Caco-2 (cell line): ENCODE results near the gene DCXR. TPM values are rescaled to one million over a fixed set of nuclear protein-coding genes. Genes with fewer than 3 reads are reported as not detected.
A peak's percentile ranks its signal among the peaks of the same experiment; 100 is the strongest.

Source experiments
- BruUV-seq: library from RNA; stranded (reverse); fragments of 400-500 nt; replicated peaks from 2 replicates; lab custom pipeline; 2021; lab: Mats Ljungman, UMichigan
- CTCF ChIA-PET: fragments of 300-600 bp; sonication (Branson Sonifier 250); formaldehyde crosslinking; loops from one replicate; lab custom pipeline; 2022; ENCODE audit warnings: antibody characterized with exemption; lab: Charles Lee
- POLR2A ChIA-PET: fragments of 300-600 bp; sonication (Branson Sonifier 250); formaldehyde crosslinking; loops from one replicate; lab custom pipeline; 2022; ENCODE audit warnings: antibody characterized with exemption; lab: Charles Lee
- DNase-seq, 2 experiments: peaks; one replicate each; pipeline versions ENCODE4 v3.0.0 to v3.0.0-alpha.2; 2020 to 2022
- H3K27me3 ChIP-seq: replicated peaks from 2 replicates; pipeline ENCODE4 v1.6.0; 2011; ENCODE audit warnings: low read length; ENCODE audit not compliant: control insufficient read depth, insufficient read depth
- H3K36me3 ChIP-seq: 2 replicates; pipeline ENCODE4 v1.5.1; 2011; ENCODE audit warnings: low read length; ENCODE audit not compliant: control insufficient read depth, insufficient read depth
- H3K4me1 ChIP-seq: fragments of 250-450 bp; sonication (Bioruptor Pico); 2 replicates; pipeline ENCODE4 v1.5.1; 2020; ENCODE audit warnings: mild to moderate bottlenecking
- H3K4me3 ChIP-seq: 2 replicates; pipeline ENCODE4 v1.5.1; 2011; ENCODE audit warnings: low read depth, mild to moderate bottlenecking, control low read depth, low read length
- H3K9me3 ChIP-seq: fragments of 250-450 bp; sonication (Bioruptor Pico); 2 replicates; pipeline ENCODE4 v1.5.1; 2020; ENCODE audit warnings: mild to moderate bottlenecking, moderate library complexity
- H3K27ac Mint-ChIP-seq: one replicate; pipeline ENCODE4 v1.8.0; 2022; ENCODE audit warnings: mixed read lengths; ENCODE audit not compliant: unreplicated experiment
- H3K27me3 Mint-ChIP-seq: one replicate; pipeline ENCODE4 v1.8.0; 2022; ENCODE audit warnings: mixed read lengths; ENCODE audit not compliant: insufficient read depth, unreplicated experiment
- H3K36me3 Mint-ChIP-seq: one replicate; pipeline ENCODE4 v1.8.0; 2022; ENCODE audit warnings: mild to moderate bottlenecking, mixed read lengths; ENCODE audit not compliant: insufficient read depth, unreplicated experiment
- H3K4me1 Mint-ChIP-seq: one replicate; pipeline ENCODE4 v1.8.0; 2022; ENCODE audit warnings: low read depth, mixed read lengths; ENCODE audit not compliant: unreplicated experiment
- H3K4me3 Mint-ChIP-seq: one replicate; pipeline ENCODE4 v1.8.0; 2022; ENCODE audit warnings: mild to moderate bottlenecking, moderate library complexity, mixed read lengths; ENCODE audit not compliant: unreplicated experiment
- H3K9me3 Mint-ChIP-seq: one replicate; pipeline ENCODE4 v1.8.0; 2022; ENCODE audit warnings: mixed read lengths; ENCODE audit not compliant: unreplicated experiment
- CTCF ChIP-seq, 2 experiments: fragments of 200-600 bp in 1 of 2; IDR thresholded peaks; 1 replicate in 1 of 2; 2 replicates in 1 of 2; pipeline versions ENCODE4 v1.5.1 to v1.8.0; 2011 to 2022; ENCODE audit warnings: antibody characterized with exemption in 1 of 2, control low read depth in 1 of 2, inconsistent platforms in 1 of 2, low read depth in 1 of 2, low read length in 1 of 2, mild to moderate bottlenecking in 1 of 2, moderate library complexity in 1 of 2; ENCODE audit not compliant: insufficient read depth in 1 of 2, severe bottlenecking in 1 of 2, unreplicated experiment in 1 of 2
- intact Hi-C: fragments of 100-400 bp; cut with micrococcal nuclease; formaldehyde crosslinking; loops from one replicate; pipeline ENCODE4 v1.10.0; 2022; ENCODE audit not compliant: unreplicated experiment
- total RNA-seq: library from RNA; stranded (reverse); gene quantifications from 2 replicates; pipeline ENCODE4 v1.2.3, GENCODE V29; 2022

Gene DCXR
- total RNA-seq, 1 experiment from 2014 or later: 197 TPM

GRCh38 chr17:82021107-82021899 lies 16.2 kb downstream of the DCXR start:
- intact Hi-C loops: loop anchor here (1.0 to 5.0 kb wide), 3 partner anchors 60 to 149 kb away; partner anchors contain the start of genes ARHGDIA, MAFG and NOTUM
- peak overlapping the region; percentile 83 for H3K4me3 Mint-ChIP-seq
- DNase-seq: peak; percentile 77 to 79
- peak overlapping the region; percentile 85 for H3K4me3 ChIP-seq
- ChIA-PET CTCF (interaction anchor here (0.6 to 5.0 kb wide), 9 partner anchors 9 to 533 kb away, joined by 3 to 92 read pairs (median 11); partner anchors contain the start of genes DCXR, NOTUM and RAC3), POLR2A (interaction anchor here (2.1 to 2.9 kb wide), 3 partner anchors 10 to 62 kb away, joined by 7 to 51 read pairs (median 12); partner anchors contain the start of genes DCXR and RAC3)
- no peaks in the 10 kb centered on the region for H3K9me3 ChIP-seq
- TF ChIP-seq CTCF (IDR thresholded peaks at IDR 0.05; ENCODE audit: insufficient read depth in 1 of 2, low read depth in 1 of 2, low read length in 1 of 2, severe bottlenecking in 1 of 2, unreplicated experiment in 1 of 2): peak; percentile 67 to 80
- peaks cover 15% of the 10 kb centered on the region for H3K4me1 ChIP-seq
- no peaks in the 10 kb centered on the region for H3K9me3 Mint-ChIP-seq
- BruUV-seq: no TSS peak
- peaks cover 6% of the 10 kb centered on the region for H3K4me1 Mint-ChIP-seq
- H3K27ac Mint-ChIP-seq: peak overlapping the region; percentile 82
- no peaks in the 10 kb centered on the region for H3K27me3 Mint-ChIP-seq
- H3K36me3 Mint-ChIP-seq: peaks cover 65% of the 10 kb centered on the region
- no peaks in the 10 kb centered on the region for H3K27me3 ChIP-seq
- no peaks in the 10 kb centered on the region; the same call in none of the 2 replicates for H3K36me3 ChIP-seq

- Mint-ChIP-seq H3K27me3 (no peaks in the 10 kb centered on the region), H3K27ac (peak overlapping the region; percentile 82), H3K9me3 (no peaks in the 10 kb centered on the region), H3K4me1 (peaks cover 6% of the 10 kb centered on the region), H3K4me3 (peak overlapping the region; percentile 83), H3K36me3 (peaks cover 65% of the 10 kb centered on the region)
- Histone ChIP-seq H3K9me3 (no peaks in the 10 kb centered on the region), H3K4me1 (peaks cover 15% of the 10 kb centered on the region), H3K36me3 (no peaks in the 10 kb centered on the region; the same call in none of the 2 replicates), H3K4me3 (no peak overlapping the region), H3K27me3 (no peaks in the 10 kb centered on the region)
- CTCF ChIA-PET: interaction anchor here (0.6 to 5.0 kb wide), 11 partner anchors 10 to 290 kb away, joined by 3 to 92 read pairs (median 5); partner anchors contain the start of genes DCXR, NOTUM and RAC3
- no peak for TF ChIP-seq CTCF (IDR thresholded peaks at IDR 0.05; ENCODE audit: insufficient read depth in 1 of 2, low read depth in 1 of 2, low read length in 1 of 2, severe bottlenecking in 1 of 2, unreplicated experiment in 1 of 2)
- no peak for DNase-seq
- BruUV-seq: no TSS peak
- intact Hi-C loops: loop anchor here (1.0 to 5.0 kb wide), 3 partner anchors 59 to 148 kb away; partner anchors contain the start of genes ARHGDIA, MAFG and NOTUM
- POLR2A ChIA-PET: interaction anchor here (2.9 kb wide), 1 partner anchor 11 kb away, joined by 12 read pairs; the partner anchor contains the start of gene RAC3
Observed at GRCh38 chr17:82020572-82021106, 16.9 kb downstream of the DCXR start.
